HG03064 (cell line): Measurements from ENCODE around the gene STAT3.
A peak's percentile ranks its signal among the peaks of the same experiment; 100 is the strongest.

Experiments
- ATAC-seq: cut with Tn5 transposase; IDR thresholded peaks from one replicate; pipeline ENCODE4 v1.9.1; 2021; ENCODE audit warnings: low read depth; ENCODE audit not compliant: unreplicated experiment

The STAT3 gene

GRCh38 chr17:42282478-42283080, 105.7 kb downstream of the STAT3 start:
- no peak for ATAC-seq

DNA sequence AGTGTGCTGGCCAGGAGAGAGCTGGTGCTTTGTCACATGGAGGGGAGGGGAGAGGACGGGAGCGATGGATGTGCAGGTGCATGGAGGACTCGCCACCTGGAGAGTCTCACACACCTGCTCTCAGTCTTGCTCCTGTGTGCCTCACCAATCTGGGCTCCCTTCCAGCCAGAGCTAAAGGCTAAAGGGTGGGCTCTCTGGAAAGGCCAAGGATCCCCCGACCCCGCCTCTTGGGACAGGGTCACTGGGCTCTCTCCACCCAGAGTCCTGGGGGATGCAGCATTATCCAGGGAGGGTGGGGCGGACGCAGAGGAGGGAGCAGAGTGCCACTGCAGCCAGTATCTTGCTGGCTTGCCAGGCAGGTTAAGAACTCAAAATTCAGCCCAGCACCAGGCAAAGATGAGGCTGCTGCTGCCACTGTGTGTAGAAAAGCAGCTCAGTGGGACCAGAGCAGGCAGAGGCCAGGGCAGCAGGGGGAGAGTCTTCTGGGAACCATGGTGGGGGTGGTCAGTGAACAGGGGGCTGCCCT, 106.6 kb downstream of the STAT3 start:
- no peak for ATAC-seq

DNA sequence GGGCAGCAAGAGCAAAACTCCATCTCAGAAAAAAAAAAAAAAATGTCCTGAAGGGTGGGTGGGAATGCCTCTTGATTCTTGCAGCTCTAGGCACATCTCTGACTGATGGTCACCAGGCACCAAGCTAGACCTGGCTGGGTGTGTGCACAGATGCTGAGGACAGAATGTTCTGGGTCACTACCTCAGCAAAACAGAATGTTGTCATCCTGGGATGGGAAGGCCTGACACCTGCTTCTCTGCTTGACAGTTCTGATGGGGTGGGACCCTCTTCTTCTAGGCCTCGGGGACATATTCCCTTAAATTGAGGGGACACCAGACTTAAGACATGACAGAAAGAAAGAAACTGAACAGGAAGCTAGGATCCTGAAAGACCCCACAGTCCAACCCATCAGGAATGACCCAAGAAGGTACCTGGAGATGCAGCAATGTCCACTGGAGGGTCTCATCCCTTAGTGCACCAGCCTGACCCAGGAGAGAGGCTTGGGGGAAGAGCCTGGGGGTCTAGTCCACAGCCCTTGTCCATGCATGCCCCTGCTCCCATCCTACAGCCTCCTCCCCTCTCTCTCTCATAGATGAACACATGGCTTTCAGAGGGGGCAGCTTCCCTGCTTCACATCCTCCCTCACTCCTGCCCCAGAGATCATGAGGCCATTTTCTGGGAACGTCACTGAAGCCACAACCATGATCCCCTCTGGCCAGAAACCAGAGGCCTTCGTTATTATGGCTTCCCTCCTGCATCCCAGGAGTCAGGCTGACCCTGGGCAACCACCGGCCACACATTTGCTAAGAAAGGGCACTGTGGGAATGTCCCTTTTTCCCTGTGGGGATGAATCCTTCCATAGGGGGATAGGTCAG, 108.2 kb downstream of the STAT3 start:
- no peak for ATAC-seq

DNA sequence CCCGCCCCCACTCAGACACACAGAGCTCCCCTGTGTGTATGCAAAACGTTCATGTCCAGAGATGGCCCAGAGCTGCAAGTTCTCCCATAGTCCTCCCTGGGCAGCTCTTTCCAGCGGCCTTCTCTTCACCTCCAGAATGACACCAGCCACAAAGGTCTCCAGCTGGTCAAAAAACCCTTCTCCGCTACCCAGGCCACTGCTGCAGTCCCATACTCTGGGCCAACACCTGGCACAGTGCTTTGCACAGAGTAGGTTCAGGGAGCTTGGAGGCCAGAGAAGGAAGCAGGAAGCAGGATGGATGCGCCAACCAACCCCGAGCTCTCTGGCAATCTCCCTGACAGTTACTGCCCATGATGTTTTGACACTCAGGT, 110.9 kb downstream of the STAT3 start:
- ATAC-seq = no peak

DNA sequence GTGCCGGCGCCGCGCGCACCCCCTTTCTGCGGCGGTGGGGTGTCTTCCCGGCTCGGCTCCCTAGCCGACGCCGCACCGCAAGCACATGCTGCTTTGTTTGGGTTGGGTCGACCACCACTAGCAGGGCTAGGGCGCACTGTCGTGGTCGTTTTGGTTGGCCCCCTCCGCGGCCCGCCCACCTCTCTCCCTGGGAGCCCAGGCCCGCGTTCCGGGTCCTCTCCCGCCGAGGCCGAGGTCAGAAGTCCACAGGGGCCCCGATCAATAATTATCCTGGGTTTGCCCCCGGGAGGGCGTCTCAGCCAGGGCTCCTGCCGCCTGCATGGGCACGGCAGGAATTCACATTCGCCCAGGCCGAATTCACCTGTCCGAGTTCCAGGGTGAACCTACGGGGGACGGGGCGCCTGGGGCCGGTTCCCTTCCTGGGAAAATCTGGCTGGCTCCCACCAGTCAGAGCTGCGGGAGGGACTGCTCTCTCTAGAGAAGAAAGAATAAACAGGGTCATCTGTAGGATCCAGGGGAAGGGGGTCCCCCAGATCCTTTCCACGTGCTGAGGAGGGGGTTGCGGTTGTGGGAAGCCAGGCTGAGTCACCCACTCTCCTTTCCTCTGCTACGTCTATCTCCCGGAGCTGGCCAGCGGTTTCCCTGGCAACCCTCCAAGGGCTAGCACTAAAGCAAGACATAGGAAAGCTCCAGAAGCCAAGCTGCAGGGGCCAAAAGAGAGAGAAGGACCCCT, 111.5 kb downstream of the STAT3 start:
- ATAC-seq = peak; percentile 32

- peak; percentile 61 for ATAC-seq
Measured at GRCh38 chr17:42276359-42276608, 112.0 kb downstream of the STAT3 start, which contains the start of gene STAT5B. STAT5B (minus strand) TSS chr17:42276391; CDS start chr17:42232127, 44,264 bp downstream.

DNA sequence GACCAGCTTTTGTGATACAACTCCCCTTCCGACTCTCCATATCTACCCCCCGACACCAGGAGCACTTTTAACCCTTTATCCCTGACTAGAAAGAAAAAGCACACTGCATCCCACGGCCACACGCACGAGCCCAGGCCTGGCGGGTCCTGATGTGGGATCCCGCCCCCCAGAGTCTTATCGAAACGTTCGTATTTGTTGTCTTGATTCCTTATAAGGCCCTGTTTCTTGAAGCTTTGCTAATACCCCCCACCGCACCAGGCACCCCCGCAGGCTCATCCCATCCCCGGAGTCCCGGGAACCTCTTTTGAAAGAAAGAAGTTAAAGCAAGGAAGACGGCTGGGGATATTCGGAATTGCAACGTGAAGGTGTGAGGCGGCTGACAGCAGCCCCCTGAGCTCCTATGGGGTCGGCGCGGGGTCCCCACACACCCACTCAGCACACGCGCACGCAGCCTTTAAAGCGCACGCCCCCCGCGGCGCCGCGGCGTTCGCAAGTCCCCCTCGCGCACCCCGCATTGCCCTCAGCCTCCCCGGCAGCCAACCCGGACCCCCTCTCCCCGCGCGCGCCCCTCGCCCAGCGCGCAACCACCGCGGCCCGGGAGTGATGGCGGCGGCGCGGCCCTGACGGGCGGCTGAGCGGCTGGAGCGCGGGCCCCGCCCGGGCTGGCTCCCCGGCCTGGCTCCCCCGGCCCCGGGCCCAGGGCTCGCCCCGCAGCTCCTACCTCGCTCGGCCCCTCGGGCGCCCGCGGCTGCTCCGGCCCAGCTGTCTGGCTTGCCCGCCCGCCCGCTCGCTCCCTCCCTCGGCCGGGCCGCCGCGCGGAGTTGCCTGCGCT, 112.5 kb downstream of the STAT3 start:
- ATAC-seq = peak; percentile 50

GRCh38 chr17:42274812-42275526, 113.3 kb downstream of the STAT3 start:
- no peak for ATAC-seq

DNA sequence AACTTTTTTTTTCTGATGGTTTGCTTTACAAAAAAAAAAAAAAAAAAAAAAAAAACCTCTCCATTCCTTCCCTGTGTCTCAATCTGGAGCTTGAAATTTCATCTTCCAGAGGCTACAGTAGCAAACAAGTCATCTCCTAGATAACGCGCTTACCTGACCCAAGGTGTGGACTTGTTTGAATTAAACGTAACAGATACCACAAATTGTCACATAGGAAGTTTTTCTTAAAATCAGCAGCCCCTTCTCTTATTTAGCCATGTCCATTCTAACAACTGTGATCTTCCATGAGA, 114.0 kb downstream of the STAT3 start:
- no peak for ATAC-seq

DNA sequence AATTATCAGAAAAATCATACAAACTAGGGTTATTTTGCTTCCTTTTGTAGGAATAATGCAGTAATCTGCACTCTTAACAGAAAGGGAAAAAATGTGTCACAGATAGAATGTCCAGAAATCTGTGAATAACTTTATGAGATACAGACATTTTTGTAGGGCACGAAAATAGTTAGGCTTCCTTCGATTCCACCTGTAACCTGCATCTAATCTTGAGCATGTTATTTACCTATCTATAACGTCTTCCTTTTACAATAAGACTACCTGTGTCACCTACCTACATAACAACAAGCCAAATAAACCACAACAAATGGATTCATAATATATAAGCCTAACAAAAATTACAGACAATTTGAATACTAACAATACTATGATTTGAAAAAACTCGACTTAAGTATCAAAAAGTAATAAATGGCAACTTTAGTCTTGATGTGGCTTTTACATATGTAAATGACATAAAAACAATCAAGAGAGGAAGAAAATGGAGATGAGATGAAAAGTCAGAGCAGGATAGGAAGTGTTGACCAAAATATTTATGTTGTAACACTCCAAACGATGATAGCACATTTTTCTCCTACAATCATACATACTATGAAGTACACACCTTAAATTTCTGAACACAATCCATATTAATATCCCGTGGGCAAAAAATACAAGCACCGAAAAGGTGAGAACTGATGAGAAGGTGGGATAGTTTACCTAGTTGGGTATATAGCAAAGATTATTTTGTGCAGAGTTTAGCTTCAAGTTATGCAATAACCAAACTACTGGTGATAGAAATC, 114.6 kb downstream of the STAT3 start:
- ATAC-seq = no peak

DNA sequence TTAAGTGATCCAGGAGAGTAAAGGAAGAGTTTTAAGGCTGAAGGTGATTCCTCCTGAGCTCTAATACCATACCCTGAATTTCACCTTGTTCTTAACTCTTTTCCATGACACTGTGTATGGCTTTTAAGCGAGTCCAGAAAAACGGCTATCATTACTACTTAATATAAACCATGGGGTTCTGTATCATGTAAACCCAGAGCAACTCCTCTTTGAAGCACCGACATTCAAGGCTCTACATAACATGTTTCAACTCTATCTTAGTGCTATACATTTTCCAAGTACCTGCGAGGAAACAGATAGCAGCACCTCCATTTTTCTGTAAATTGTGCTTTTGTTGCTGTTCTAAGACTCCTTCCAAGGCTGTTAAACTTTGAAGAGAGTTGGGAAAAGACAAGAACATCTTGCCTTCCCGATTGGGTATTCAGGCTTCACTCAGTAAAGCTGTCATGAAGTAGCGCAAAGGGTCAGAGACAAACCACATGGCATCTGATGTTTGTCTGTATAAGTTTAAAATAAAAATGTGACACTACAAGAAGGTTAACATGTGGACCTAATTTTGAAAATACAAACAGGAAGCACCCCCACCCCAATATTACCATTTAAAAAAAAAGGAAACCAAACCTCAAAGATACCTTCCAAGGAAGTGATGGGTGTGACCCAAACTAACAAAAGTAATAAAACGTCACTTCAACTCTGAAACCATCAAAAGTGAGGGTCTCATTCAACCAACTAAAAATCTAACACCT, 115.9 kb downstream of the STAT3 start:
- no peak for ATAC-seq

- no peak for ATAC-seq
Measured at GRCh38 chr17:42271779-42272035, 116.5 kb downstream of the STAT3 start.

GRCh38 chr17:42271006-42271778, 117.0 kb downstream of the STAT3 start:
- no peak for ATAC-seq

DNA sequence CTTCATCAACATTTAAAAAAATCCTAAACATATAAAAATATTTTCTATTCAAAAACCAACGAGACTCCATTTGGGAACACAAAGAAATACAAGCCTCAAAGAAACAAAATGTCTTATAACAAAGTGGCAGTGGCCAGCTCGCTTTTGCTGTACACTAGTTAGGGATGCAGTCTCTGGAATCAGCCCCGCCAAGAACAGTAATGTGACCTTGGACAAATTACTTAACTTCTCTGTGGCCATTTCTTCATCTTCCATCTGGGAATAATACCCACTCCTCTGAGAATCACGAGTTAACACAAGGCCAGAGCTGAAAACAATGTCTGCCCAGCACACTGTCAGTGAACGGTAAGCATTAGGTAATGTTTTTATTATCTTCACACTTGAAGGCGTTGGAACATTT, 117.6 kb downstream of the STAT3 start:
- ATAC-seq = no peak

GRCh38 chr17:42270170-42270535, 118.1 kb downstream of the STAT3 start:
- no peak for ATAC-seq

GRCh38 chr17:42268236-42268635, 120.0 kb downstream of the STAT3 start:
- no peak for ATAC-seq

GRCh38 chr17:42266918-42267766, 121.1 kb downstream of the STAT3 start:
- no peak for ATAC-seq
